Pancreas (tissue), 10 donors: ENCODE data around the gene CTXND1. TPM values are rescaled to one million over a fixed set of nuclear protein-coding genes. Genes with fewer than 3 reads are reported as not detected.

ENCODE experiments used
- ATAC-seq, 4 donors: fragments of 200-7000 bp; cut with Tn5 transposase; one replicate each; pipeline versions ENCODE4 v1.8.0 to v1.9.1; 2020; ENCODE audit warnings: mild to moderate bottlenecking in 4 of 4, moderate library complexity in 4 of 4
- DNase-seq, 6 donors: peaks; one replicate each; pipeline ENCODE4 v3.0.0-alpha.2; 2020
- FAIRE-seq: peaks from 2 replicates; lab custom pipeline; 2012; peaks lifted over from hg19 to GRCh38; lab: Jason Lieb, UNC
- H3K27ac ChIP-seq, 4 donors: fragments of 200-600 bp; sonication (generic); 1 replicate in 3 of 4; 2 replicates in 1 of 4; pipeline versions ENCODE4 v1.5.0 to v1.8.0; 2020
- H3K27me3 ChIP-seq, 4 donors: fragments of 200-600 bp; one replicate each; pipeline ENCODE4 v1.8.0; 2021
- H3K36me3 ChIP-seq, 3 donors: fragments of 200-600 bp; sonication (generic) in 1 of 3; one replicate each; pipeline versions ENCODE4 v1.5.0 to v1.8.0; 2020 to 2021
- H3K4me1 ChIP-seq, 3 donors: fragments of 200-600 bp; one replicate each; pipeline ENCODE4 v1.8.0; 2021
- H3K4me3 ChIP-seq, 4 donors: fragments of 200-600 bp; sonication (generic) in 2 of 4; one replicate each; pipeline versions ENCODE4 v1.5.0 to v1.8.0; 2020 to 2021
- H3K9me3 ChIP-seq, 4 donors: fragments of 200-600 bp; one replicate each; pipeline ENCODE4 v1.8.0; 2021
- CTCF ChIP-seq, 4 donors: fragments of 200-600 bp; sonication (generic) in 3 of 4; IDR thresholded peaks; one replicate each; pipeline versions ENCODE4 v1.5.0 to v1.8.0; 2021; ENCODE audit warnings: antibody characterized with exemption in 4 of 4
- whole genome bisulfite sequencing, 2 donors: extraction: QIAGEN DNeasy Blood & Tissue Kit; methylation state at CpG; one replicate each; pipeline ENCODE4 v1.1.7; 2013; 5-methylcytosine and 5-hydroxymethylcytosine counted together
- intact Hi-C, 3 donors: fragments of 100-400 bp; cut with DNase I; formaldehyde crosslinking; loops; one replicate each; pipeline versions ENCODE4 v1.11.1 to v1.14.2; 2022
- polyA plus RNA-seq, 2 donors: library from polyadenylated mRNA; stranded (reverse); fragments of 200-250 nt; gene quantifications; one replicate each; pipeline ENCODE4 v1.2.3, GENCODE V29; 2013
- total RNA-seq, 6 donors: library from RNA; stranded (reverse); fragmentation: NEBNext Ultra II Directional in 4 of 6; extraction: Animal tissue kit (Norgen Biotek cat#: 25700) in 4 of 6; gene quantifications; one replicate each; pipeline versions ENCODE4 v1.2.1 to v1.2.4, GENCODE V29; 2021 to 2023
- donor health status: healthy with polysubstance abuse.
- donor health status: DM: no; HTN: no; CAD: no; lungs with moderate emphysema.
- donor health status: DM: no; HTN: no; CAD: no.
- donor health status: control.
- donor health status: control.
- donor health status: Bipolar disorder and iron deficiency.
- donor health status: DM: yes; HTN: yes; CAD: no.
- donor health status: DM: no; HTN: no; CAD: no.
- donor health status: DM: no; HTN: no; CAD: no.
- donor health status: DM: yes; HTN: yes; CAD: no.

CTXND1 gene
- total and polyA plus RNA-seq, 8 donors: 0.37 to 1.4 (median 0.61) TPM

- intact Hi-C loops: no loop called here
- Histone ChIP-seq H3K4me1 (no peaks in the 10 kb centered on the region), H3K9me3 (no peaks in the 10 kb centered on the region), H3K4me3 (no peak overlapping the region), H3K27me3 (no peaks in the 10 kb centered on the region), H3K27ac (no peak overlapping the region), H3K36me3 (no peaks in the 10 kb centered on the region)
- TF ChIP-seq CTCF (IDR thresholded peaks at IDR 0.05): no peak
- 71 to 81% methylated on average over 3 of the region's 3 CpGs for WGBS, 2 donors
- DNase-seq: no peak
- no peak for ATAC-seq
- FAIRE-seq: no peak
These were observed 13.0 kb upstream of the CTXND1 start for GRCh38 chr15:80265021-80265420.

- DNase-seq (no peak), FAIRE-seq (no peak), ATAC-seq (no peak)
- no peaks in the 10 kb centered on the region for H3K36me3 ChIP-seq
- no peaks in the 10 kb centered on the region for H3K9me3 ChIP-seq
- H3K27ac ChIP-seq: no peak overlapping the region
- TF ChIP-seq CTCF (IDR thresholded peaks at IDR 0.05): no peak
- no peaks in the 10 kb centered on the region for H3K27me3 ChIP-seq
- H3K4me1 ChIP-seq: no peaks in the 10 kb centered on the region
- intact Hi-C loops: no loop called here
- H3K4me3 ChIP-seq: no peak overlapping the region
These were observed 12.0 kb upstream of the CTXND1 start for GRCh38 chr15:80264031-80264430.

- TF ChIP-seq CTCF (IDR thresholded peaks at IDR 0.05): no peak
- peak in 1 of 6 donors; percentile 1 for DNase-seq
- Histone ChIP-seq H3K9me3 (no peaks in the 10 kb centered on the region), H3K27me3 (no peaks in the 10 kb centered on the region), H3K4me3 (no peak overlapping the region), H3K36me3 (no peaks in the 10 kb centered on the region), H3K4me1 (no peaks in the 10 kb centered on the region), H3K27ac (no peak overlapping the region)
- FAIRE-seq: no peak
- WGBS, 2 donors: 42 to 47% methylated on average over 2 of the region's 2 CpGs
- ATAC-seq: no peak
- intact Hi-C loops: no loop called here
These were observed 8.5 kb upstream of the CTXND1 start for GRCh38 chr15:80260551-80260950.

GRCh38 chr15:80259942-80260510, 8.0 kb upstream of the CTXND1 start:
- FAIRE-seq: no peak
- intact Hi-C loops: no loop called here

More at GRCh38 chr15:80259942-80260510, 8.0 kb upstream of the CTXND1 start:
- Histone ChIP-seq H3K4me1 (no peaks in the 10 kb centered on the region), H3K9me3 (no peaks in the 10 kb centered on the region), H3K36me3 (no peaks in the 10 kb centered on the region), H3K27me3 (no peaks in the 10 kb centered on the region), H3K27ac (no peak overlapping the region), H3K4me3 (no peak overlapping the region)
- ATAC-seq: no peak
- DNase-seq: peak in 1 of 6 donors; percentile 8
- WGBS, 2 donors: 79 to 94% methylated on average over 1 of the region's 1 CpG
- TF ChIP-seq CTCF (IDR thresholded peaks at IDR 0.05): no peak
